HG02571 (cell line): ENCODE data around the gene SLC14A1.

Experiments used
- ATAC-seq: cut with Tn5 transposase; IDR thresholded peaks from one replicate; pipeline ENCODE4 v1.9.1; 2021; ENCODE audit warnings: mild to moderate bottlenecking, moderate library complexity; ENCODE audit not compliant: unreplicated experiment

SLC14A1 gene

DNA sequence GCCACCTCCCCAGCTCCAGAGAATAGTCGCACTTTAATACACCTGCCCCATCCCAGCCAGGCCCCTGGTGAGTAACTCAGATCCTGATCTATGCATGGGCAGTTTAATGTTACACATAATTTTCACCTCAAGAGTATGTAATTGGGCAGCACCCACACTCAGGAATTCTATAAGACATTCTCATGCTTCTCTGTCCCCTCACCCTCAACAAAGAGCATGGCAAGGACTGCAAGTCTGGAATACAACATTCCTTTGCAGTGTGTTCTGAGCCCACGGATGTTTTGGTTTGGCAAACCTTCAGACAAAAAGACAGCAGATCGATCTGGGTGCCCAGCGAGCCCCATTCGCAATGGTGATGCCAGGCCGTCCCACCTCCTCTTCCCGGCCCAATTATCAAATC lies 4.9 kb upstream of the SLC14A1 start:
- ATAC-seq: no peak

- ATAC-seq: peak; percentile 90
Measured at GRCh38 chr18:45722899-45723298, 1.1 kb upstream of the SLC14A1 start.

DNA sequence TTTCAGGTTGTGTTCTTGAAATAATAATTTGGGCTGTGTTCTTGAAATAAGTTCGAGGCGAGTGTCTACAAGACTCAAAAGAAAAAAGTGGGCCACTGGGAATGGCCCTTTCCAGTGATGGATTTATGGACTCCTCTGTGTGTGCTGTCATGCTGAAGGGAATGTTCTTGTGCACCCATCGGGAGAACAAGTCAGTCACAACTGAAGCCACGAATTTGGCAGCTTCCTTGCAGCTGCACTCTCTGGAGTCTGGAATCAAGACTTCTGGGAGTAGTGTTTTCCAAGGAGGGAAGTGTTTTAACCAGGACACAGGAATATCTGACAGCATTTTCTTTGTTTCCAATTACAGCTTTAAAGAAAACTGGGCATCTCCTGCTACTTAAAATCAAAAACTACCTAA lies 620 bp downstream of the SLC14A1 start:
- no peak for ATAC-seq

DNA sequence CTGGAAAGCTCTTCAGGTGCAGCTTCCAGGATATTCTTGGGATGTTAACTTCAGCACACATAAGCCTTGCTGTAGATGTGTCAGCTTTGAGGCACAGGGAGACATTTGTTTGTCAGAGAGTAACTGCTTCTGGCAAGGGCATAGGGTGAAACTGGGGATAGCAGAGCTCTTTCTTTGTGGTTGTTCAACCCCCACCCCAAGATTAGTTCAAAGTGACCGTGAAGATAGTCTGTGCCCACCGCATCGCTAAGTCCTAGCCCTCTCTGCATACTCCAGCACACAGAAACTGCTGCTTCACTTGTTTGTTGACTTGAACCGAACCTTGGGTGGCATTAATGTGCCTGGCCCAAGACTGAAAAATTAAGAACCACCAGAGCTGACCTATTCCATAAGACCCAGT lies 1.4 kb downstream of the SLC14A1 start:
- ATAC-seq: no peak

DNA sequence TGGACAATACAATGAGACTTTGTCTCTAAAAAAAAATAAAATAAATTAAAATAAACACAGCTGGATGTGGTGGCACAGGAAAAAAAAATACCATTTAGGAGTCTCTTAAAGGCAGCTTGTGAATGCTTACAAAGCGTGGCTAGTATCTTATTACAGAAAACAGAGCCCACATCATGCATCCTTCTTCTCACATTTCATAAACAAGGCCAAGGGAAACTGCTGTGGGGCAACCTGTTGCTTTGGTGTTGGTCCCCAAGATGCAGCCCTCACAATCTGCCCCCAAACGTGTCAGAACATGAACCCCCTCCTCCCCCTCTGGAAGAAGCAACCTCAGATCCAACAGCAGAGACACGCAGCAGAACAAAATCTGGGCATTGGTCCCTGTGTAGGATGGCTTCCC lies 2.6 kb downstream of the SLC14A1 start:
- ATAC-seq: no peak

- ATAC-seq: no peak
Measured at GRCh38 chr18:45727068-45727467, 3.1 kb downstream of the SLC14A1 start.

DNA sequence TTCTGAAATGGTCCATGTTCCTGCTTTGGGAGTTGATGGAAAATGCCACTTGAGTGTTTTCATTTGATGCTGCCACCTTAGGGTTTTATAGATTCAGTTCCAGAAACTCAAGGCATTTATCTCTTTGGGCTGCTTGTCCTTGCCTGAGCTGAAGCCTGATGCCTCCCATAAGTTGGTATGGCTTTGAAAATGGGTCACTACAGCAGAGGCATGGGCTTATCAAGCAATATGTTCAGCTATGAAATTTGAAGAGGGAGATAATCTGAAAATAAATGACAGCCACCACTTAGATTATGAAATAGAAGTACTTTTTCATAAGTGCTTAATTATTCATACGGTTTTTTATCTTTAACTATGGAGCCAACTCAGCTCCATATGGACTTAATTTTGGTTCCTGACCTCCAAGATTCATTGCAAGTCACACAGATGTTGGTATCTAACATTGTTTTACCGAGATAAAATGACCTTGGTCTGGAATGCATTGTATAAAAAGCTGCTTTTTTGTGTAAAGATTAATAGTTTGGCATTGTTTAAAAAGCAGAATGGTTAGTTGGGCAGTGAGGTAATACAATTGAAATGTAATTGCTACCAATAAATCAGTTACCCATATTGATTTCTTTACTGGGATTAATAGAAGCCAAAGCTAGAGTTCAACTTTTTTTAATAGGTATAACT lies 4.5 kb downstream of the SLC14A1 start:
- no peak for ATAC-seq

DNA sequence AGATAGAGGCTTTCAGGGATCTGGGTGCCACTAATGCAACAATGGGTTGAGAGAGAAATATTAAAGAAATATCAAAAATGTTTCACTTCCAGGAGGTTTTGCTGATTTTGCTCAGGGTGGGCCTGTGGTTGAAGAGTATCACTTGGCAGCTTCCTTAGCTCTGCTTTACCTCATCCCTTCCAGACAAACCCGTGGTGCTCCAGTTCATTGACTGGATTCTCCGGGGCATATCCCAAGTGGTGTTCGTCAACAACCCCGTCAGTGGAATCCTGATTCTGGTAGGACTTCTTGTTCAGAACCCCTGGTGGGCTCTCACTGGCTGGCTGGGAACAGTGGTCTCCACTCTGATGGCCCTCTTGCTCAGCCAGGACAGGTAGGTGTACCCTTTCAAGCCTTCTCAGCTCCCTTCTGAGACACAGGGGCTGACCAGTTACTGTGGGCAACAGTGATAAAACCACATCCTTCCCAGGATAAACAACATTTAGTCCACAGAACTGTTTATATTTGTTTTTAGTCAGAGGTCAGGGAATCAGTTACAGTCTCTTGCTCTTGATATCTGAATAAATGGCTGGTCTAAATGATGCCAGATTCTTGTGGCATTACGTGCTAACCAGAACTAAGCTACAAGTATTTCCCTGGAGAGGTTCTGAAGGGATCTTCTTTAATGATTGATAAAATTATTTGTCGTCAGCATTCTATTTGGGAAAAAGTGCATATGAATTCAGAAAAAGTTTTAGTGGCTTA lies 7.0 kb downstream of the SLC14A1 start:
- ATAC-seq: no peak

GRCh38 chr18:45731716-45732115 lies 7.7 kb downstream of the SLC14A1 start:
- ATAC-seq: no peak

DNA sequence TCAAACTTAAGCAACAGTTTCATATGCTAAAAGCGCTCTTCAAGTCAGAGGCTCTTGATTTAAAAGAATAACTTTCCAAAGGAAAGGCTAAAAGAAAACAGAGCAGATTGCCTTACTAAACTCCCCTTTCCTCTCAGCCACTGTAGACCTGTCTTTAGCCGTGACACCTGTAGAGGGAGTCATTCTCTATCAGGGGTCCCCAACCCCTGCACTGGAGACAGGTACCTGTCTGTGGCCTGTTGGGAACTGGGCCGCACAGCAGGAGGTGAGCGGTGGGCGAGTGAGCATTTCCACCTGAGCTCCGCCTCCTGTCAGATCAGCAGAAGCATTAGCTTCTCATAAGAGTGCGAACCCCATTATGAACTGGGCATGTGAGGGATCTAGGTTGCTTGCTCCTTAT lies 9.6 kb downstream of the SLC14A1 start:
- no peak for ATAC-seq

- no peak for ATAC-seq
Measured at GRCh38 chr18:45734505-45734904, 10.5 kb downstream of the SLC14A1 start.

- ATAC-seq: no peak
Measured at GRCh38 chr18:45734944-45735343, 11.0 kb downstream of the SLC14A1 start.

GRCh38 chr18:45738660-45739059 lies 14.7 kb downstream of the SLC14A1 start:
- no peak for ATAC-seq

GRCh38 chr18:45739268-45739667 lies 15.3 kb downstream of the SLC14A1 start:
- ATAC-seq: no peak

DNA sequence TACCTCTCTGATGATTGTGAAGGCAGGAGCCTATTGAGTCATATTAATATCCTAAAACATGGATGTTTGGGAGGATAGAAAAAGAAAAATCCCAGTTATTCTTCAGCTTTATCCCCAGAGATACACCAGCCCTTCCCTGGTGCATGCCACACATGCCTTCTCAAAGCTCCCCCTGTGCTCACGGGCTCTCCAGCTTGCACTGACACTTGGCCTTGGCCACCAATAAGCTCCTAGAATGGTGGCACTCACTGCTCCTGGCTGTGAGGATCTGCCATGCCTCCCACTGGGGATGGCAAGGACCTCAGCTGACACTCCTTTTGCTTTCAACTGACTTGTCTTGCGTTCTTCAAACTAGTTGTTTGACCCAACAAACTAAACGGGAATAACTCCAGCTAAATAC lies 15.9 kb downstream of the SLC14A1 start:
- no peak for ATAC-seq

- ATAC-seq: no peak
Measured at GRCh38 chr18:45741056-45741455, 17.1 kb downstream of the SLC14A1 start.

DNA sequence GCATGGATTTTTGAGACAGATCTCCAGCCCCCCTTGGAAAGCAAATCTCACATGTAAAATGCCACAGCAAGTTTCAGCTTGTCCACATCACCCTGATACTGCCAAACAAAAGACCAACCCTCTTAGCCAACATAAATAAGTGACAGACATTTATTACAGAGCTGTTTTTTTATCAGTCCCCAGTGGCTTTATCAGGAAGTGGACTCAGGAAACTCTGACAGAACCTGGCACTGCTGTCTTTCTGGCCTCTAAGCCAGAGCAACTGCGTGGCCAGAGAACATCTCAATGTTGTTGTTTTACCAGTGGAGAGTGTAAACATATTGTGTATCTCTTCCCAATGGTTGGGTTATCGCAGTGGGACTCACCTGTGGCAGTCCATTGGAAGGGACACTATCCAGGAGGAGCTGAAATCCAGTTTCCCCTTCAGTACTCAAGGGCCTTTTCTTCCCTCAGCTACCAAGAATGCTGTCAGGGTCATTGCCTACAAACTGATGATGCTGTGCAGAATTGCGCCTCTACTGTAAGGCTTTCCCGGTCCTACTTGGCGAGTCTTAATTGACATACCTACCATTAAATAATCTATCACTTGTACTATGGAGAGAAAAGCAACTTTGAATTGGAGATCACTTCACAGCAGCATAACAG lies 22.0 kb downstream of the SLC14A1 start:
- no peak for ATAC-seq

DNA sequence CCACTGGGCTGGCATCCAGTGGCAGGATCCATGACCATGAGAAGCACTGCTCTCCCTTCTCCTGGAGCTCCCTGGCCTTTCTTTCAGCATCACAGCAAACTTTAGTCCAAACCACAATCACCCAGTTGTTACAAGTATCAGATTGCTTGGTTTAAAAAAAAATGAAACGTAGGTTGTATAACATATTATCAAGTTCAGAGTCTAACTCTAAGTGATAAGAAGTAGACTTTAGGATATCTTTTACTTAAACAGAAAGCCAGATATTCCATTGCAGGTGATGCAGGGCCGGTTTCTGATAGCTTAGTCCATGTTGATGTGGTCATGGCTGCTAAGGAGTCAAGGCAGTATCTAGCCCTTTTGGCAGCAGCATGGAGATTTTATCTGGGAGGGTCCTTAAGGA lies 24.5 kb downstream of the SLC14A1 start:
- ATAC-seq: no peak

- ATAC-seq: no peak
Measured at GRCh38 chr18:45749918-45750689, 26.1 kb downstream of the SLC14A1 start.

DNA sequence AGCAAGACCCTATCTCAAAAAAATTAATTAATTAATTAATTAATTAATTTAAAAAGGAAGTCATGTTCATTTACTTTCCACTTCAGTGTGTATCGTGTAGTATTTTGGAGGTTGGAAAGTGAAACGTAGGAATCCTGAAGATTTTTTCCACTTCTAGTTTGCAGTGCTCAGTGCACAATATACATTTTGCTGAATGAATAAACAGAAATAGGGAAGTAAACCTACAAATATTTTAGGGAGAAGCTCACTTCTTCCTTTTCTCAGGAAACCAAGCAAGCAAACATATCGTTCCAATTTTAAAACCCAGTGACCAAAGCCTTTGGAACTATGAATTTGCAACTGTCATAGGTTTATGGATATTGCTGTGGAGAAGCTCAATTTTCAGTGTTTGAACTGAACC lies 27.8 kb downstream of the SLC14A1 start:
- no peak for ATAC-seq

DNA sequence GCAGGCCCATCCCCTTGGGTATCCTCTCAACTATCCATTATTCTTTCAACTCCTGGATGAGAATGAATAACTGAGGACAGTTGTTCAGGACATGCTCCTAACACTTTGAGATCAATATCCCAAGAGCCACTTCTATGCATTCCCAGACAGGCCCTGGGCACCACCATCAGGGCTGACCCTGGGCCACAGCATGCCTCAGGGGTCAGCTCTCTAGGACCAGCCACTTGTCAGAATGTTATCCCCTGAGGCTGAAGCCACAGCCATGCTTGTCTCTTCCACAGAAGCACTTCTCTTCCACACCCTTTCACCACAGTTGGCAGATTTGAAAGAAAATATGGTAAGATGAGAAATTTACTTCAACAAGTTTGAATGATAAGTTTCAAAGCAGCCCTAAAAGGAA lies 28.7 kb downstream of the SLC14A1 start:
- no peak for ATAC-seq
